ENCODE data around the gene PXMP4.

Gene PXMP4

DNA sequence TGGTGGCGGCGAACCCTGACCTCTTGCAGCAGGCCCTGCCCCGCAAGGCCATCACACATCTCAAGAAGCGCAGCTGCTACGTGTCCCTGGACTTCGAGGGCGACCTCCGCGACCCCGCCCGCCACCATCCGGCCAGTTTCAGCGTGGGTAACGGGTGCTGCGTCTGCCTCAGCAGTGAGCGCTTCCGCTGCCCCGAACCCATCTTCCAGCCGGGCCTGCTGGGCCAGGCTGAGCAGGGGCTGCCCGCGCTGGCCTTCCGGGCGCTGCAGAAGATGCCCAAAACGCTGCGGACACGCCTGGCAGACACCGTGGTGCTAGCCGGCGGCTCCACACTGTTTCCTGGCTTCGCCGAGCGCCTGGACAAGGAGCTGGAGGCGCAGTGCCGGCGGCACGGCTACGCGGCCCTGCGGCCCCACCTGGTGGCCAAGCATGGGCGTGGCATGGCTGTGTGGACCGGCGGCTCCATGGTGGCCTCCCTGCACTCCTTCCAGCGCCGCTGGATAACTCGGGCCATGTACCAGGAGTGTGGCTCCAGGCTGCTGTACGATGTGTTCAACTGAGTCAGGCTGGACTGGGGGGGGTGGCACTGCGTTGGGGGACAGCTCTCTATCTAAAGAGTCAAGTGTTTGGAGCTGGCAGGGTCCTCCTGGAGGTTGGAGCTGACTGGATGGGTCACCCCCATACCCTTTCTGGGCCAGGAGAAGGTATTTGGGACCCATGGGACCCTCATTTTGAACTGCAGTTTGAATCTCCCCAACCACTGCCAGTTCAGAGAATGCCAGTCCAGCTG is 52.2 kb downstream of the PXMP4 start:
- ATAC-seq, result peak; percentile 59
- no peak for TF ChIP-seq OSR1 (CRISPR knock-in tag; IDR thresholded peaks at IDR 0.05)
- 0 out of 2 replicates have a peak, but pooled peaks have one; percentile 25 for TF ChIP-seq GLIS3 (CRISPR knock-in tag; IDR thresholded peaks at IDR 0.05)

- no peak for TF ChIP-seq OSR1 (CRISPR knock-in tag; IDR thresholded peaks at IDR 0.05)
- no peak for TF ChIP-seq SNAI2 (CRISPR knock-in tag; IDR thresholded peaks at IDR 0.05)
- TF ChIP-seq, protein P1, sequence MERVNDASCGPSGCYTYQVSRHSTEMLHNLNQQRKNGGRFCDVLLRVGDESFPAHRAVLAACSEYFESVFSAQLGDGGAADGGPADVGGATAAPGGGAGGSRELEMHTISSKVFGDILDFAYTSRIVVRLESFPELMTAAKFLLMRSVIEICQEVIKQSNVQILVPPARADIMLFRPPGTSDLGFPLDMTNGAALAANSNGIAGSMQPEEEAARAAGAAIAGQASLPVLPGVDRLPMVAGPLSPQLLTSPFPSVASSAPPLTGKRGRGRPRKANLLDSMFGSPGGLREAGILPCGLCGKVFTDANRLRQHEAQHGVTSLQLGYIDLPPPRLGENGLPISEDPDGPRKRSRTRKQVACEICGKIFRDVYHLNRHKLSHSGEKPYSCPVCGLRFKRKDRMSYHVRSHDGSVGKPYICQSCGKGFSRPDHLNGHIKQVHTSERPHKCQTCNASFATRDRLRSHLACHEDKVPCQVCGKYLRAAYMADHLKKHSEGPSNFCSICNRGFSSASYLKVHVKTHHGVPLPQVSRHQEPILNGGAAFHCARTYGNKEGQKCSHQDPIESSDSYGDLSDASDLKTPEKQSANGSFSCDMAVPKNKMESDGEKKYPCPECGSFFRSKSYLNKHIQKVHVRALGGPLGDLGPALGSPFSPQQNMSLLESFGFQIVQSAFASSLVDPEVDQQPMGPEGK (CRISPR knock-in tag; IDR thresholded peaks at IDR 0.05; ENCODE audit: borderline replicate concordance), result no peak
- TF ChIP-seq, protein P2, sequence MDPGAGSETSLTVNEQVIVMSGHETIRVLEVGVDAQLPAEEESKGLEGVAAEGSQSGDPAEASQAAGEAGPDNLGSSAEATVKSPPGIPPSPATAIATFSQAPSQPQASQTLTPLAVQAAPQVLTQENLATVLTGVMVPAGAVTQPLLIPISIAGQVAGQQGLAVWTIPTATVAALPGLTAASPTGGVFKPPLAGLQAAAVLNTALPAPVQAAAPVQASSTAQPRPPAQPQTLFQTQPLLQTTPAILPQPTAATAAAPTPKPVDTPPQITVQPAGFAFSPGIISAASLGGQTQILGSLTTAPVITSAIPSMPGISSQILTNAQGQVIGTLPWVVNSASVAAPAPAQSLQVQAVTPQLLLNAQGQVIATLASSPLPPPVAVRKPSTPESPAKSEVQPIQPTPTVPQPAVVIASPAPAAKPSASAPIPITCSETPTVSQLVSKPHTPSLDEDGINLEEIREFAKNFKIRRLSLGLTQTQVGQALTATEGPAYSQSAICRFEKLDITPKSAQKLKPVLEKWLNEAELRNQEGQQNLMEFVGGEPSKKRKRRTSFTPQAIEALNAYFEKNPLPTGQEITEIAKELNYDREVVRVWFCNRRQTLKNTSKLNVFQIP (CRISPR knock-in tag; IDR thresholded peaks at IDR 0.05; ENCODE audit: borderline replicate concordance, low read depth), result no peak
- no peak for TF ChIP-seq ZNF70 (CRISPR knock-in tag; IDR thresholded peaks at IDR 0.05)
- TF ChIP-seq PPARA (CRISPR knock-in tag; IDR thresholded peaks at IDR 0.05; ENCODE audit: borderline replicate concordance), result no peak
- no peak for TF ChIP-seq BACH2 (CRISPR knock-in tag; IDR thresholded peaks at IDR 0.05; ENCODE audit: borderline replicate concordance)
- no peak for TF ChIP-seq TCF4 (CRISPR knock-in tag; IDR thresholded peaks at IDR 0.05; ENCODE audit: borderline replicate concordance)
- TF ChIP-seq TOX (CRISPR knock-in tag; IDR thresholded peaks at IDR 0.05; ENCODE audit: borderline replicate concordance), result no peak
- ATAC-seq, result no peak; the same call in 2 of the 3 replicates
These were observed 52.9 kb downstream of the PXMP4 start for GRCh38 chr20:33667245-33667675.

DNA sequence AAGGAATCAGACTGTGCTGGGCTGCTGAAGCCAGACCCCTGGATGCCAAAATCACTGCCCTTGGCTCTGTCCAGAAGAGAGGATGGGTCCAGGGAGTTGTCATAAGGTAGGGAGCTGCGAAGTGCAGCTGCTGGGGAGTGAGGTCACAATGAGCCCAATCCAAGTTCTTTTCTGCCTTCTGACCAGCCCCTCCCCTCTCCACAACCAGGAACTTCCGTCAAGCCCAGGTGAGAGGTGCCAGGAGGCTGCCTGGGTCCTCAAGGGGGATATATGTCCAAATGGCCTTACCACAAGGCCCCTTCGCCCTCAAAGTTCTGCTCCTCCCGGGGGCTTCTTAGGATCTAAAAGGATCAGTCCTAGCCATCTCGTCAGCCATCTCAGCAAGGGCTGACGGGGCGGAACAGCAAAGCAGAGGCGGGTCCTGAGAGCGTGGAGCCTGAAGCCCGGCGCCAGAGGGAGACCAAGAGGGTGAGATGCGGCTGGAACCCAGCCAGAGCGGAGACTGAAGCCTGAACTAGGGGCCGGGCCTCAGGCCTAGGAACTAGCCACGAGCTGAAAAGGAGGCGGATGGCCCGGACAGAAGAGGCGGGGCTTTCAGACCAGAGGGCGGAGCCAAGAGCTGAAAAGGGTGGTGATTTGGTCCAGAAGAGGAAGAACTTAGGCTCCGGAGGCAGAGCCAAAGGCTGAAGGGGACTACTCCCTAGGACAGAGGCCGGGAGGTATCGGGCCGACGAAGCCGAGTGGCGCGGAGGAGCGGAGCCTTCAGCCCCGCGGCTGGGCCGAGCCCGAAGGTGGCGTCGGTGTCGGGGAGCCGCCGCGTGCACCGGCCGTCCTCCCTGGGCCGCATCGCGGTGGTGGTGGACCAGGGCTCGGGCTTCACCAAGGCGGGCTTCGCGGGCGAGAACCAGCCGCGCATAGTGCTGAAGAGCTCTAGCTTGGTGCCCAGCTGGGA is 53.5 kb downstream of the PXMP4 start, which contains the start of gene ACTL10:
Gene ACTL10 (plus strand): TSS at position 651 of the 952 bp plus-strand sequence. CDS start 555 bp downstream, outside the sequence.
- TF ChIP-seq, protein P3, sequence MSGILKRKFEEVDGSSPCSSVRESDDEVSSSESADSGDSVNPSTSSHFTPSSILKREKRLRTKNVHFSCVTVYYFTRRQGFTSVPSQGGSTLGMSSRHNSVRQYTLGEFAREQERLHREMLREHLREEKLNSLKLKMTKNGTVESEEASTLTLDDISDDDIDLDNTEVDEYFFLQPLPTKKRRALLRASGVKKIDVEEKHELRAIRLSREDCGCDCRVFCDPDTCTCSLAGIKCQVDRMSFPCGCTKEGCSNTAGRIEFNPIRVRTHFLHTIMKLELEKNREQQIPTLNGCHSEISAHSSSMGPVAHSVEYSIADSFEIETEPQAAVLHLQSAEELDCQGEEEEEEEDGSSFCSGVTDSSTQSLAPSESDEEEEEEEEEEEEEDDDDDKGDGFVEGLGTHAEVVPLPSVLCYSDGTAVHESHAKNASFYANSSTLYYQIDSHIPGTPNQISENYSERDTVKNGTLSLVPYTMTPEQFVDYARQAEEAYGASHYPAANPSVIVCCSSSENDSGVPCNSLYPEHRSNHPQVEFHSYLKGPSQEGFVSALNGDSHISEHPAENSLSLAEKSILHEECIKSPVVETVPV (CRISPR knock-in tag; IDR thresholded peaks at IDR 0.05), result no peak
- no peak for TF ChIP-seq ESRRG (CRISPR knock-in tag; IDR thresholded peaks at IDR 0.05)
- TF ChIP-seq TSHZ2 (CRISPR knock-in tag; IDR thresholded peaks at IDR 0.05), result no peak
- no peak for TF ChIP-seq TCF4 (CRISPR knock-in tag; IDR thresholded peaks at IDR 0.05; ENCODE audit: borderline replicate concordance)
- no peak for TF ChIP-seq CSDC2 (CRISPR knock-in tag; IDR thresholded peaks at IDR 0.05)
- no peak for TF ChIP-seq ARNTL (CRISPR knock-in tag; IDR thresholded peaks at IDR 0.05; ENCODE audit: borderline replicate concordance, low read depth)
- no peak for TF ChIP-seq TOX (CRISPR knock-in tag; IDR thresholded peaks at IDR 0.05; ENCODE audit: borderline replicate concordance)
- no peak for TF ChIP-seq ZFP3 (CRISPR knock-in tag; IDR thresholded peaks at IDR 0.05)
- no peak for TF ChIP-seq GLIS3 (CRISPR knock-in tag; IDR thresholded peaks at IDR 0.05)
- TF ChIP-seq ISL1 (CRISPR knock-in tag; IDR thresholded peaks at IDR 0.05), result no peak
- no peak for TF ChIP-seq ZC3H10 (CRISPR knock-in tag; IDR thresholded peaks at IDR 0.05)
- TF ChIP-seq, protein P1 (CRISPR knock-in tag; IDR thresholded peaks at IDR 0.05; ENCODE audit: borderline replicate concordance), result no peak
- no peak for TF ChIP-seq ZNF70 (CRISPR knock-in tag; IDR thresholded peaks at IDR 0.05)
- peak; percentile 61 for ATAC-seq
